Activated T-cell treated with anti-CD3 and anti-CD28 coated beads, Interleukin-2, amount 50 U/mL, for 24 hours (primary cell): ENCODE results near the gene ITGAE.

Experiments used
- DNase-seq: peaks from one replicate; pipeline ENCODE4 v3.0.0-alpha.2; 2020
- H3K27ac Mint-ChIP-seq: 2 replicates; pipeline ENCODE4 v1.8.0; 2020; ENCODE audit warnings: mild to moderate bottlenecking, mixed read lengths
- H3K27me3 Mint-ChIP-seq: 2 replicates; pipeline ENCODE4 v1.8.0; 2020; ENCODE audit warnings: mixed read lengths
- H3K36me3 Mint-ChIP-seq: 2 replicates; pipeline ENCODE4 v1.8.0; 2020; ENCODE audit warnings: low read depth, mixed read lengths
- H3K4me1 Mint-ChIP-seq: 2 replicates; pipeline ENCODE4 v1.8.0; 2020; ENCODE audit warnings: low read depth, mixed read lengths
- H3K4me3 Mint-ChIP-seq: 2 replicates; pipeline ENCODE4 v1.8.0; 2020; ENCODE audit warnings: mild to moderate bottlenecking, moderate library complexity, mixed read lengths
- H3K9me3 Mint-ChIP-seq: 2 replicates; pipeline ENCODE4 v1.8.0; 2020; ENCODE audit warnings: mixed read lengths

The ITGAE gene

GRCh38 chr17:3697103-3697476 lies 103.9 kb downstream of the ITGAE start:
- Mint-ChIP-seq H3K27ac (no peak overlapping the region), H3K4me3 (no peak overlapping the region), H3K9me3 (peaks cover 6% of the 10 kb centered on the region), H3K36me3 (peaks cover 19% of the 10 kb centered on the region), H3K4me1 (peaks cover 21% of the 10 kb centered on the region), H3K27me3 (no peaks in the 10 kb centered on the region)
- DNase-seq, result no peak

- Mint-ChIP-seq H3K4me3 (peak within 1 kb of the TSS; percentile 86), H3K27ac (peak within 1 kb of the TSS; percentile 85), H3K27me3 (no peaks in the 10 kb centered on the region), H3K4me1 (peaks cover 22% of the 10 kb centered on the region), H3K9me3 (peaks cover 4% of the 10 kb centered on the region), H3K36me3 (peaks cover 20% of the 10 kb centered on the region)
- DNase-seq, result peak; percentile 74
These were observed 105.1 kb downstream of the ITGAE start, which contains the start of gene P2RX5 for GRCh38 chr17:3695723-3696411. P2RX5 (minus strand) TSS chr17:3696155; CDS start chr17:3696005, 150 bp downstream.

- Mint-ChIP-seq H3K4me3 (peak overlapping the region; percentile 85), H3K4me1 (peaks cover 22% of the 10 kb centered on the region), H3K9me3 (peaks cover 4% of the 10 kb centered on the region), H3K27ac (peak overlapping the region; percentile 78), H3K36me3 (peaks cover 26% of the 10 kb centered on the region), H3K27me3 (no peaks in the 10 kb centered on the region)
- DNase-seq, result no peak
These were observed 105.8 kb downstream of the ITGAE start for GRCh38 chr17:3695129-3695722.

GRCh38 chr17:3693829-3694231 lies 107.2 kb downstream of the ITGAE start:
- H3K27ac Mint-ChIP-seq, result peak overlapping the region; percentile 83
- H3K9me3 Mint-ChIP-seq, result peaks cover 4% of the 10 kb centered on the region
- no peaks in the 10 kb centered on the region for H3K27me3 Mint-ChIP-seq

GRCh38 chr17:3693141-3693540 lies 107.8 kb downstream of the ITGAE start:
- peak overlapping the region; percentile 59 for H3K27ac Mint-ChIP-seq
- H3K27me3 Mint-ChIP-seq, result no peaks in the 10 kb centered on the region
- peak overlapping the region; percentile 20 for H3K4me3 Mint-ChIP-seq

More at GRCh38 chr17:3693829-3694231, 107.2 kb downstream of the ITGAE start:
- H3K36me3 Mint-ChIP-seq, result peaks cover 32% of the 10 kb centered on the region
- peaks cover 22% of the 10 kb centered on the region for H3K4me1 Mint-ChIP-seq
- H3K4me3 Mint-ChIP-seq, result peak overlapping the region; percentile 85
- peak; percentile 58 for DNase-seq

GRCh38 chr17:3692346-3692745 lies 108.6 kb downstream of the ITGAE start:
- Mint-ChIP-seq H3K9me3 (no peaks in the 10 kb centered on the region), H3K4me3 (no peak overlapping the region), H3K4me1 (peaks cover 22% of the 10 kb centered on the region), H3K27me3 (no peaks in the 10 kb centered on the region), H3K36me3 (peaks cover 41% of the 10 kb centered on the region), H3K27ac (no peak overlapping the region)
- no peak for DNase-seq

More at GRCh38 chr17:3693141-3693540, 107.8 kb downstream of the ITGAE start:
- H3K4me1 Mint-ChIP-seq, result peaks cover 22% of the 10 kb centered on the region
- no peak for DNase-seq
- peaks cover 4% of the 10 kb centered on the region for H3K9me3 Mint-ChIP-seq
- H3K36me3 Mint-ChIP-seq, result peaks cover 38% of the 10 kb centered on the region

- no peaks in the 10 kb centered on the region for H3K27me3 Mint-ChIP-seq
- no peak for DNase-seq
- H3K4me1 Mint-ChIP-seq, result peaks cover 19% of the 10 kb centered on the region
- H3K9me3 Mint-ChIP-seq, result no peaks in the 10 kb centered on the region
- peaks cover 41% of the 10 kb centered on the region for H3K36me3 Mint-ChIP-seq
- H3K4me3 Mint-ChIP-seq, result no peak overlapping the region
- H3K27ac Mint-ChIP-seq, result no peak overlapping the region
These were observed 109.3 kb downstream of the ITGAE start for GRCh38 chr17:3691617-3692067.

GRCh38 chr17:3690094-3690715 lies 110.8 kb downstream of the ITGAE start:
- no peak overlapping the region for H3K27ac Mint-ChIP-seq
- no peak for DNase-seq
- H3K4me1 Mint-ChIP-seq, result peaks cover 16% of the 10 kb centered on the region
- peaks cover 38% of the 10 kb centered on the region for H3K36me3 Mint-ChIP-seq
- no peaks in the 10 kb centered on the region for H3K9me3 Mint-ChIP-seq
- no peak overlapping the region for H3K4me3 Mint-ChIP-seq
- no peaks in the 10 kb centered on the region for H3K27me3 Mint-ChIP-seq

- H3K36me3 Mint-ChIP-seq, result peaks cover 42% of the 10 kb centered on the region
- no peaks in the 10 kb centered on the region for H3K27me3 Mint-ChIP-seq
- H3K4me1 Mint-ChIP-seq, result peaks cover 12% of the 10 kb centered on the region
- H3K27ac Mint-ChIP-seq, result no peak overlapping the region
- DNase-seq, result no peak
- no peaks in the 10 kb centered on the region for H3K9me3 Mint-ChIP-seq
- no peak overlapping the region for H3K4me3 Mint-ChIP-seq
These were observed 111.5 kb downstream of the ITGAE start for GRCh38 chr17:3689262-3690093.

GRCh38 chr17:3688852-3689261 lies 112.1 kb downstream of the ITGAE start:
- peaks cover 45% of the 10 kb centered on the region for H3K36me3 Mint-ChIP-seq
- no peak overlapping the region for H3K4me3 Mint-ChIP-seq
- no peak for DNase-seq
- H3K27ac Mint-ChIP-seq, result no peak overlapping the region
- H3K4me1 Mint-ChIP-seq, result peaks cover 6% of the 10 kb centered on the region
- H3K27me3 Mint-ChIP-seq, result no peaks in the 10 kb centered on the region
- H3K9me3 Mint-ChIP-seq, result no peaks in the 10 kb centered on the region

- H3K4me1 Mint-ChIP-seq, result peaks cover 6% of the 10 kb centered on the region
- H3K4me3 Mint-ChIP-seq, result no peak overlapping the region
- H3K9me3 Mint-ChIP-seq, result no peaks in the 10 kb centered on the region
- peaks cover 49% of the 10 kb centered on the region for H3K36me3 Mint-ChIP-seq
- no peak for DNase-seq
- no peak overlapping the region for H3K27ac Mint-ChIP-seq
- no peaks in the 10 kb centered on the region for H3K27me3 Mint-ChIP-seq
These were observed 112.9 kb downstream of the ITGAE start for GRCh38 chr17:3688027-3688553.

GRCh38 chr17:3685174-3685573 lies 115.8 kb downstream of the ITGAE start:
- Mint-ChIP-seq H3K9me3 (no peaks in the 10 kb centered on the region), H3K27ac (no peak overlapping the region), H3K4me3 (no peak overlapping the region), H3K4me1 (peaks cover 9% of the 10 kb centered on the region), H3K36me3 (peaks cover 54% of the 10 kb centered on the region), H3K27me3 (no peaks in the 10 kb centered on the region)
- DNase-seq, result no peak

- Mint-ChIP-seq H3K27ac (peak overlapping the region; percentile 69), H3K4me3 (no peak overlapping the region), H3K27me3 (no peaks in the 10 kb centered on the region), H3K36me3 (peaks cover 52% of the 10 kb centered on the region), H3K9me3 (no peaks in the 10 kb centered on the region), H3K4me1 (peaks cover 9% of the 10 kb centered on the region)
- DNase-seq, result peak; percentile 76
These were observed 117.9 kb downstream of the ITGAE start for GRCh38 chr17:3683054-3683511.

- H3K4me1 Mint-ChIP-seq, result peaks cover 9% of the 10 kb centered on the region
- H3K36me3 Mint-ChIP-seq, result peaks cover 60% of the 10 kb centered on the region
- H3K27ac Mint-ChIP-seq, result no peak overlapping the region
- DNase-seq, result no peak
- no peak overlapping the region for H3K4me3 Mint-ChIP-seq
- no peaks in the 10 kb centered on the region for H3K27me3 Mint-ChIP-seq
- H3K9me3 Mint-ChIP-seq, result no peaks in the 10 kb centered on the region
These were observed 119.0 kb downstream of the ITGAE start for GRCh38 chr17:3682033-3682432.
